Thymus (tissue), 11 donors: ENCODE results near the gene MEGF11. TPM values are rescaled to one million over a fixed set of nuclear protein-coding genes. Genes with fewer than 3 reads are reported as not detected.

Experiments used
- DNase-seq, 9 donors: peaks; one replicate each; pipeline ENCODE4 v3.0.0-alpha.2; 2013; ENCODE audit warnings: low spot score in 9 of 9, low read depth in 6 of 9, missing footprints in 1 of 9
- H3K27ac ChIP-seq, 2 donors: one replicate each; pipeline ENCODE4 v1.5.1; 2013; ENCODE audit warnings: control low read depth in 1 of 2, low read depth in 1 of 2, low read length in 1 of 2, mild to moderate bottlenecking in 1 of 2, moderate library complexity in 1 of 2
- H3K27me3 ChIP-seq, 2 donors: one replicate each; pipeline ENCODE4 v1.5.1; 2013; ENCODE audit warnings: low read length in 1 of 2; ENCODE audit not compliant: control insufficient read depth in 2 of 2, insufficient read depth in 1 of 2
- H3K36me3 ChIP-seq, 2 donors: one replicate each; pipeline ENCODE4 v1.5.1; 2013; ENCODE audit warnings: low read length in 1 of 2, mild to moderate bottlenecking in 1 of 2, moderate library complexity in 1 of 2; ENCODE audit not compliant: control insufficient read depth in 2 of 2, insufficient read depth in 2 of 2
- H3K4me1 ChIP-seq, 2 donors: one replicate each; pipeline ENCODE4 v1.5.1; 2013; ENCODE audit warnings: low read length in 2 of 2; ENCODE audit not compliant: control insufficient read depth in 2 of 2, insufficient read depth in 2 of 2
- H3K4me3 ChIP-seq, 2 donors: one replicate each; pipeline ENCODE4 v1.5.1; 2013; ENCODE audit warnings: low read length in 2 of 2, control low read depth in 1 of 2, mild to moderate bottlenecking in 1 of 2
- H3K9me3 ChIP-seq, 2 donors: one replicate each; pipeline ENCODE4 v1.5.1; 2013; ENCODE audit warnings: low read length in 1 of 2, mild to moderate bottlenecking in 1 of 2; ENCODE audit not compliant: control insufficient read depth in 2 of 2, insufficient read depth in 1 of 2
- WGBS: extraction: QIAGEN DNeasy Blood & Tissue Kit; methylation state at CpG from one replicate; pipeline ENCODE4 v1.1.7; 2013; 5-methylcytosine and 5-hydroxymethylcytosine counted together
- polyA plus RNA-seq: library from polyadenylated mRNA; stranded (reverse); fragments of 200-250 nt; gene quantifications from one replicate; pipeline ENCODE4 v1.2.3, GENCODE V29; 2013
- total RNA-seq: library from RNA; stranded (reverse); fragments of 120-200 nt; gene quantifications from one replicate; pipeline ENCODE4 v1.2.4, GENCODE V29; 2013
- donor health status: healthy.

The MEGF11 gene
- total and polyA plus RNA-seq, 2 donors = 0.28 to 0.66 TPM

DNA sequence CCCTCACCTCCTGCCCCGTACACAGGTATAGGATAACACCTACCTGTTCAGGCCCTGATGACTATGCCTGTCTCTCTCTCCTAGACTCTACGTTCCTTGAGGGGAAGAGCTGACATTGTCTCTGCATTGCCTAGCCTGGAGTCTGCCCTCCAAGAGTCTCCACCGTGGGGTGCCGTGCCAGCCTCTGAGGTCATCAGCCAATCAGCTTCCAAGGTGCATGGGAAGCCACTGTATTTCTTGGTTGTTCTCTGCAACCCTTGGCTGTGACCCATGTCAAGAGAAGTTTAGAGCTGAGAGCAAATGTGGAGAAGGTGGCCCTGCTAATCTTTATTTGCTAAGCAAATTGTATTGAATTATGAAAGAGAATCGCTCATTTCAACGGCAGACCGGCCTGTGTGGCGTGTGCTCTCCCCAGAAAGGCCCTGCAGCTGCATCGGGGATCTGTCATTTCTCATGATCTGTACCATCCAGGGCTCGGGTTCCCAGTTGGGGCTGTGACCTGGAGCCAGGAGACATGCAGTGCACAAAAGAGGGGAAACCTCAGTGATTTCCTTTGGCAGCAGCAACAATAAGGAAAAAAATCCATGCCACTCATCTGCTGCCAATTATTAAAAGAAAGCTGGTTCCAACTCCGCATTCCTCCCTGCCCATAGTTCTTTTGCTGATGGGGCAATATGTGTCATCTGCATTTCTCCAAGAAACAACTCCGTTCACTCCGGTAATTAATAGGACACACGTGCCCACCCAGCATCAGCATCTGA, 182.2 kb downstream of the MEGF11 start:
- WGBS = 94% methylated on average over 14 of the region's 14 CpGs
- no peak for DNase-seq
- H3K27ac ChIP-seq = no peak overlapping the region
- H3K27me3 ChIP-seq = peaks cover 0 to 12% of the 10 kb centered on the region in 2 donors
- H3K9me3 ChIP-seq = no peaks in the 10 kb centered on the region
- H3K4me3 ChIP-seq = no peak overlapping the region
- H3K36me3 ChIP-seq = no peaks in the 10 kb centered on the region
- no peaks in the 10 kb centered on the region for H3K4me1 ChIP-seq

- DNase-seq = no peak
- Histone ChIP-seq H3K36me3 (no peaks in the 10 kb centered on the region), H3K4me3 (no peak overlapping the region), H3K4me1 (no peaks in the 10 kb centered on the region), H3K27me3 (peaks cover 0 to 18% of the 10 kb centered on the region in 2 donors), H3K9me3 (no peaks in the 10 kb centered on the region), H3K27ac (no peak overlapping the region)
- WGBS = 94% methylated on average over 7 of the region's 7 CpGs
Observed at GRCh38 chr15:66070220-66070934, 183.2 kb downstream of the MEGF11 start.

GRCh38 chr15:66069751-66070150, 183.8 kb downstream of the MEGF11 start:
- Histone ChIP-seq H3K4me3 (no peak overlapping the region), H3K36me3 (no peaks in the 10 kb centered on the region), H3K27ac (no peak overlapping the region), H3K9me3 (no peaks in the 10 kb centered on the region), H3K4me1 (no peaks in the 10 kb centered on the region), H3K27me3 (peaks cover 0 to 23% of the 10 kb centered on the region in 2 donors)
- no peak for DNase-seq
- WGBS = 63% methylated on average over 2 of the region's 2 CpGs

GRCh38 chr15:66068801-66069200, 184.7 kb downstream of the MEGF11 start:
- Histone ChIP-seq H3K4me3 (no peak overlapping the region), H3K4me1 (no peaks in the 10 kb centered on the region), H3K27ac (no peak overlapping the region), H3K9me3 (no peaks in the 10 kb centered on the region), H3K36me3 (no peaks in the 10 kb centered on the region), H3K27me3 (peaks cover 0 to 23% of the 10 kb centered on the region in 2 donors)
- DNase-seq = no peak
- 98% methylated on average over 1 of the region's 1 CpG for WGBS

DNA sequence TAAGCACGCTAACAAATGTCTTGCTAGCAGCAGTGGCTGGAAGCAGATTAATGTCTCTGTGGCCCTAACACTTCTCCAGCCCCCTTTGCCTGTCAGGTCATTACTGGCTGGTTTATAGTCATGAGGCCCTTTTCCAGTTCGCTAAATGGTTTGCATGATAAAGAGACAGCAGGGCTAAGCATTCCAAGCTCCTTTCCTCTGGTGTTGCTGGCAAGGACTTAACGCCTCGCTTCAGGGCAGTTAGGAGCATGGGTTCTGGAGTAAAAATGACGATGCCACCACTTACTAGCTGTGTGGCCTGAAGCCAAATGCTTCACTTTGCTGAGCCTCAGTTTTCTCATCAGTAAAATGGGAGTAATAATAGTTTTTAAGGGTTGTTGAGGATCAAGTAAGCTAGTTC, 185.9 kb downstream of the MEGF11 start:
- Histone ChIP-seq H3K27me3 (peaks cover 0 to 23% of the 10 kb centered on the region in 2 donors), H3K4me3 (no peak overlapping the region), H3K36me3 (no peaks in the 10 kb centered on the region), H3K4me1 (no peaks in the 10 kb centered on the region), H3K9me3 (no peaks in the 10 kb centered on the region), H3K27ac (no peak overlapping the region)
- WGBS = 88% methylated on average over 5 of the region's 5 CpGs
- no peak for DNase-seq

GRCh38 chr15:66066481-66066880, 187.1 kb downstream of the MEGF11 start:
- Histone ChIP-seq H3K4me3 (no peak overlapping the region), H3K27me3 (peaks cover 0 to 23% of the 10 kb centered on the region in 2 donors), H3K36me3 (no peaks in the 10 kb centered on the region), H3K9me3 (no peaks in the 10 kb centered on the region), H3K27ac (no peak overlapping the region), H3K4me1 (no peaks in the 10 kb centered on the region)
- WGBS = 55% methylated on average over 6 of the region's 6 CpGs
- no peak for DNase-seq

GRCh38 chr15:66066005-66066404, 187.5 kb downstream of the MEGF11 start:
- Histone ChIP-seq H3K9me3 (no peaks in the 10 kb centered on the region), H3K4me3 (no peak overlapping the region), H3K36me3 (no peaks in the 10 kb centered on the region), H3K27me3 (peaks cover 0 to 27% of the 10 kb centered on the region in 2 donors), H3K27ac (no peak overlapping the region), H3K4me1 (no peaks in the 10 kb centered on the region)
- DNase-seq = no peak
- 70% methylated on average over 4 of the region's 4 CpGs for WGBS

- DNase-seq = no peak
- H3K27me3 ChIP-seq = peaks cover 0 to 33% of the 10 kb centered on the region in 2 donors
- WGBS = 65% methylated on average over 6 of the region's 6 CpGs
- H3K27ac ChIP-seq = no peak overlapping the region
- H3K4me3 ChIP-seq = no peak overlapping the region
- no peaks in the 10 kb centered on the region for H3K36me3 ChIP-seq
- no peaks in the 10 kb centered on the region for H3K9me3 ChIP-seq
- H3K4me1 ChIP-seq = no peaks in the 10 kb centered on the region
Observed at GRCh38 chr15:66065325-66065724, 188.2 kb downstream of the MEGF11 start.

GRCh38 chr15:66063147-66063546, 190.4 kb downstream of the MEGF11 start:
- no peaks in the 10 kb centered on the region for H3K4me1 ChIP-seq
- no peak for DNase-seq
- H3K36me3 ChIP-seq = no peaks in the 10 kb centered on the region
- H3K4me3 ChIP-seq = no peak overlapping the region
- peaks cover 2 to 49% of the 10 kb centered on the region in 2 donors for H3K27me3 ChIP-seq
- no peak overlapping the region for H3K27ac ChIP-seq
- no peaks in the 10 kb centered on the region for H3K9me3 ChIP-seq
